IMR-90 (cell line): Measurements from ENCODE around the gene KMT2A.

Experiments used
- BHLHE40 ChIP-seq: fragments of 150-350 bp; IDR thresholded peaks from 2 replicates; pipeline ENCODE4 v1.6.1; 2016; ENCODE audit warnings: mild to moderate bottlenecking, low read depth, low read length
- CEBPB ChIP-seq: IDR thresholded peaks from 2 replicates; pipeline ENCODE4 v1.6.1; 2012; ENCODE audit warnings: low read depth, low read length, improper control_type of control experiment
- CTCF ChIP-seq: conservative IDR thresholded peaks from 2 replicates; pipeline ENCODE4 v1.5.1; 2012; ENCODE audit warnings: mild to moderate bottlenecking, low read depth, low read length, improper control_type of control experiment
- ELK1 ChIP-seq: fragments of 150-350 bp; IDR thresholded peaks from 2 replicates; pipeline ENCODE4 v1.6.1; 2016; ENCODE audit warnings: low read depth, mild to moderate bottlenecking, low read length, moderate library complexity, borderline replicate concordance
- FOS ChIP-seq: fragments of 150-350 bp; IDR thresholded peaks from 2 replicates; pipeline ENCODE4 v1.6.1; 2016; ENCODE audit warnings: low read depth, low read length
- MAZ ChIP-seq: IDR thresholded peaks from 2 replicates; pipeline ENCODE4 v1.6.1; 2012; ENCODE audit warnings: low read depth, mild to moderate bottlenecking, low read length, improper control_type of control experiment, moderate library complexity, borderline replicate concordance
- MXI1 ChIP-seq: IDR thresholded peaks from 2 replicates; pipeline ENCODE4 v1.6.1; 2012; ENCODE audit warnings: low read depth, mild to moderate bottlenecking, low read length, moderate library complexity, borderline replicate concordance
- NFE2L2 ChIP-seq: fragments of 150-350 bp; IDR thresholded peaks from 2 replicates; pipeline ENCODE4 v1.6.1; 2016; ENCODE audit warnings: low read depth, mild to moderate bottlenecking, low read length
- POLR2A ChIP-seq: IDR thresholded peaks from 2 replicates; pipeline ENCODE4 v1.6.1; 2012; ENCODE audit warnings: mild to moderate bottlenecking, low read depth, low read length
- RCOR1 ChIP-seq: IDR thresholded peaks from 2 replicates; pipeline ENCODE4 v1.6.1; 2012; ENCODE audit warnings: mild to moderate bottlenecking, low read length, improper control_type of control experiment; ENCODE audit not compliant: insufficient replicate concordance
- RFX5 ChIP-seq: IDR thresholded peaks from 2 replicates; pipeline ENCODE4 v1.8.0; 2012; ENCODE audit warnings: low read depth, mild to moderate bottlenecking, low read length, moderate library complexity
- SMC3 ChIP-seq: fragments of 150-350 bp; IDR thresholded peaks from 2 replicates; pipeline ENCODE4 v1.6.1; 2016; ENCODE audit warnings: low read depth, mild to moderate bottlenecking, antibody characterized with exemption, low read length, moderate library complexity
- USF2 ChIP-seq: fragments of 150-350 bp; IDR thresholded peaks from 2 replicates; pipeline ENCODE4 v1.6.1; 2017; ENCODE audit warnings: mild to moderate bottlenecking, antibody characterized with exemption, low read length, low read depth

- TF ChIP-seq CTCF (peak; percentile 83), RFX5 (no peak), CEBPB (no peak), POLR2A (no peak), USF2 (no peak), RCOR1 (no peak), FOS (no peak), NFE2L2 (no peak), MXI1 (no peak), ELK1 (no peak), MAZ (no peak), BHLHE40 (peak; percentile 59; the same call in 1 of the 2 replicates), SMC3 (peak; percentile 64)
Measured at GRCh38 chr11:118488480-118489109, 52.3 kb downstream of the KMT2A start.
